AG04449 (cell line): ENCODE results near the gene RNU1-4.
"Not testable (repeated sequence)": the region's sequence is repeated elsewhere in the genome, so short reads cannot be mapped to it uniquely, and the experiment has no call there.

Experiments
- CTCF ChIA-PET: fragments of 350-600 bp; formaldehyde crosslinking; extraction: SDS; loops from one replicate; lab custom pipeline; 2021; ENCODE audit warnings: antibody characterized with exemption; lab: Yijun Ruan, JAX
- POLR2A ChIA-PET: fragments of 400-600, 350-600 bp; formaldehyde crosslinking; extraction: SDS; loops from one replicate; lab custom pipeline; 2020; ENCODE audit warnings: antibody characterized with exemption, inconsistent platforms; lab: Yijun Ruan, JAX
- DNase-seq: peaks from one replicate; pipeline ENCODE4 v3.0.0-alpha.2; 2010; ENCODE audit warnings: low read depth, low spot score
- H3K4me3 ChIP-seq: 2 replicates; pipeline ENCODE4 v1.5.1; 2011; ENCODE audit warnings: low read depth, mild to moderate bottlenecking, control low read depth, low read length
- CTCF ChIP-seq: IDR thresholded peaks from one replicate; pipeline ENCODE4 v1.5.1; 2011; ENCODE audit warnings: mild to moderate bottlenecking, moderate library complexity, low read length, control low read depth, inconsistent platforms; ENCODE audit not compliant: insufficient read depth; ENCODE audit errors: missing control alignments

Gene RNU1-4

GRCh38 chr1:16720351-16721223 lies 19.7 kb upstream of the RNU1-4 start:
- ChIA-PET POLR2A (no interaction called here), CTCF (interaction anchor here (1.7 to 3.3 kb wide), 2 partner anchors 10 to 11 kb away, joined by 3 to 18 read pairs; no protein-coding TSS in a partner anchor)
- DNase-seq = no peak
- no peak for TF ChIP-seq CTCF
- H3K4me3 ChIP-seq = no peak overlapping the region

DNA sequence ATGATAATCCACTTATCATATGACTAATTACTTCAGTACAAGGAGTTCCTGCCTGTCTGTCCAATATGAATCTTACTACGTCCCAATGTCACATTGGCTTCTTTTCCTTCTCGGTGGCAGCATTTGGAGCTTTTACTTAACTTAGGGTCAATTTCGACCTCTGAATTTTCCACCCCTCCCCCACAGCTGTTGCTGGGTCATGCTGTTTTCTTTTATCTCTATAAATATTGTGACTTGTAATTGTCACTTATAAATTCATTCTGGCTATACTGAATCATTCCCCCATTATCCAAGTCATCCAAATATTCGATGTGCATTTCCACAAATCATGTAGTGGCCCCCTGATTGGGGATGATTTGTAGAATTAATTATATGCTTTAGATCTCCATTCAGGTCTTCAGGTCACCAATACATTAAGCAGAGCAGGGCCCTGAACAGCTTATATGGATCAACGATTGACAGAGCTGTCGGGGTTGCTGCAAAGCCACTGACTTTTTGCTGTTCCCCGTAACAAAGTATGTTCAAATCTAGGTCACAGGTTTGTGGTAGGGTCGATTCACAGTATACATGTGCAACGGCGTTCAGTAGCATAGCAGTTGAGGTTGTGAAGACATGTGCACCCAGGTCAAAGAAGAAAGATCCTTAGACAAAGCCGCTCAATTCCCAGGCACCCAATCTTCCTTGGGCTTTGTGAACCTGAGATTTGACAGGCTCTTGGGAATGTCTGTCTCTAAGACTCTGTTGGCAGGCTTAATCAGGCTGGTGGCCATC lies 18.3 kb upstream of the RNU1-4 start:
- TF ChIP-seq CTCF = no peak
- DNase-seq = no peak
- no peak overlapping the region for H3K4me3 ChIP-seq
- CTCF ChIA-PET = interaction anchor here (0.6 to 3.3 kb wide), 4 partner anchors 13 to 36 kb away, joined by 3 to 18 read pairs (median 4); no protein-coding TSS in a partner anchor
- POLR2A ChIA-PET = no interaction called here

DNA sequence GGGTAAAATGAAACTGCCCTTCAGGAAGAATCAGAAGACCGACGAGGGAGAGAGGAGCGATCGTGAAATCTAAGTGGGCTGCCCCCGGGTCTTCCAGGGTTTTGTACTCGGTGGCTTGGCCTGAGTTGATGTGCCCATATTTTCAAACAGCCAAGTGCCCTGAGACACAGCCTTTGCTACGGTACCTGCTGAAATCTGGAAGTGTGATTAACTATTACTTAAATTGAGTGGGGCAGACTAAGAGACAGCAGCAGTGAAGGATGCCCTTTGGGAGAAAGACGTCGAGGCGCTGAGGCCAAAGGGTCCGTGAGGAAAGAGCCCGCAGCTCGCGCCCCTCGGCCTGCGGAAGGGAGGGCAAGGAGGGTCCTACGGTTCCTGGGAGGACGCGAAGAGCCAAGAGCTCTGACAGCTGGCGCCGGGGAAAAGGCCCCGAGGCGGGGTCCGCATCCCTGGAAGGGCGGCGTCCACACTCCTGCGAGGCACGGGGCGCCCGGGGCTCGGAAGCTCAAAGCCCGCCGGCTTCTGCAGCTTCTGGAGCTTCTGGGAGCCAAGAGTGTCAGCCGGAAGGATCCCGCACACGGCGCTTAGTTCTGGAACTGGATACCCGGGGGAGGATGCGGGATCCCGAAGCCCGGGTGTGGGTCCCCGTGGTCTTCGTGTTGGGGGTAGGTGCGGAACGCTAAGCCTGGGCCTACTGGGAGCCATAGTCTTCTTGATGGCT lies 15.4 kb upstream of the RNU1-4 start:
- no peak for TF ChIP-seq CTCF
- CTCF ChIA-PET = interaction anchor here (0.7 to 3.1 kb wide), 4 partner anchors 11 to 20 kb away, joined by 3 to 8 read pairs (median 7); no protein-coding TSS in a partner anchor
- DNase-seq = no peak
- H3K4me3 ChIP-seq = no peak overlapping the region
- POLR2A ChIA-PET = no interaction called here

GRCh38 chr1:16725439-16726245 lies 14.7 kb upstream of the RNU1-4 start:
- DNase-seq, POLR2A ChIA-PET, H3K4me3 ChIP-seq: not testable (repeated sequence)
- CTCF ChIA-PET = interaction anchor here (0.7 to 3.1 kb wide), 4 partner anchors 12 to 22 kb away, joined by 3 to 8 read pairs (median 5); no protein-coding TSS in a partner anchor

GRCh38 chr1:16727190-16728111 lies 12.9 kb upstream of the RNU1-4 start:
- H3K4me3 ChIP-seq = no peak overlapping the region
- ChIA-PET POLR2A (no interaction called here), CTCF (interaction anchor here (0.7 to 3.1 kb wide), 7 partner anchors 14 to 84 kb away, joined by 3 to 8 read pairs (median 3); no protein-coding TSS in a partner anchor)
- no peak for DNase-seq
- TF ChIP-seq CTCF = no peak

DNA sequence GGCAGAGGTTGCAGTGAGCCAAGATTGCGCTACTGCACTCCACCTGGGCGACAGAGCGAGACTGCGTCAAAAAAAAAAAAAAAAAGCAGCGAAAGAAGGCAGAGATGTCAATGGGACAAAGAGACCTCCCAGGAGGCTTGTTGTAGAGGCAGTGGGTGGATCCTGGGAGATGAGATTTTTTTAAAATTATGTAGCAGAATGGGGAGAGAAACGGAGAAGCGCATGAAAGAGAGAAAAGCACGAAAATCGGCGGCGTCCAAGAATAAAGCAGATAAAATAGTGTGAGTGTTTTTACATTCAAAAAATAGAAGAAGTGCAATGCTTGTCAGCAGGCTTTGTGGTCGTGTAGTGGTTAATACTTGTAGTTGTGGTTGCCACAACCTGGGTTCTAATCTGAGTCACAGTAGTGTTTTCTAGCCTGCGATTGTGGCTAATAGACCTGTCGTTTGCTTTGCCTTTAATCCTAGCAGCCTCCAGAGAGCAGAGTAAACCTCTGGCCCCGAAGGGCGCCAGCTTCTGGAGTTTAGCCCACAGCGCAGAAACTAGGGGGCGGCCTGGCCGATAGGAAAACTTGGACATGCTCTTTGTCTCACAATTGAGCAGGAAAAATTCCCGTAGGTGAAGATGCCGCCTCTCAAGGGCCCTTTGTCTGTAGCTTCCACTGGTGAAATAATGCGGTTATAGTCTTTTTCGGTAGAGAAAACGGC lies 11.9 kb upstream of the RNU1-4 start:
- CTCF ChIA-PET, POLR2A ChIA-PET, DNase-seq, H3K4me3 ChIP-seq: not testable (repeated sequence)

DNA sequence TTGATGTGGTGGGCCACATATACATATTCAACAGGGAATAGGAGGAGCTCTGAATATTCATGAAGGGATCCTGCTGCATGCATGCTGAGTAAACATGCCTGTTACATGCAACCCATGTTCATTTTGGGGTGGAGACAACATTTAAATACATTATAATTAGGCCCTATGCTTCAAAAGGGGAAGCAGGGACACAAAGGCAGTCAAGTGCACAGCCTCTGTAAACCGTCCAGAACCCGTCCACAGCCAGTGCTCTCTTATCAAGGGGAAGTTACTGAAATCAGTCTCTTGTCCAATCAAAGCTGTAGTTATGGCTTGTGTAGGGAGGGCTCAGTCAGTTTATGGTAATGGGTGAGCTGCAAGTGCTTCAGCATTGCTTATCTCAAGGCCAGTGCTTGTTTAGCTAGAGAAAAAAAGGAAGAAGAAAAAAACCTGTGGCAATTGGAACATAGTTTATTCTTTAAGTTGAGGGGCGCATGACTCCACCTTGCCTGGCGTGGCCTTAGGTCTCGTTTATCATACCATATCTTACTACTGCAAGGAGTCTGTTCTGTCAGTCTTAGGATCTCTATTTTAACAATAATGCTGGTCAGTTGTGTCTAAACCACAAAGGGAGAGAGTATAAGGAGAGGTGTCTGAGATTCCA lies 7.9 kb upstream of the RNU1-4 start:
- DNase-seq, POLR2A ChIA-PET, H3K4me3 ChIP-seq, CTCF ChIA-PET: not testable (repeated sequence)

DNA sequence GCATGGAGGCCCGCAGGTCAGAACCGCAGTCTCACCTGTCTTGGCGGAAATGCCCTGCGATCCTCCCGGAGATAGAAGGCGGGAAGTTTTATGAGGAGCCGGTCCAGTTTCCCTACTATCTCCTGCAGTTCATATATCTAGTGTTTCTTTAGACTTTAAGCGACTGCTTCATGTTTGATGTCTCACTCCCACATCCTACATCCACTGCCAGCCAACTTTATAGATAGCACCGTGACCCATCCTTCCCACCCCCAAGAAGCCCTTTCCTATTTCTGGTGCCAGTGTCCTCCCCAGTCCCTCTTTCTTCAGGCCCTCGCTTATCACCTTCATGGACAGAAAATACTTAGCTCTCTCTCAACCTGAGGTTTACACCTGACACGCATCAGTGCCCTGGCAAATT lies 914 bp downstream of the RNU1-4 start:
- DNase-seq, POLR2A ChIA-PET, H3K4me3 ChIP-seq, CTCF ChIA-PET: not testable (repeated sequence)
